HG03575 (cell line): Measurements from ENCODE around the gene SH3BP1.

Experiments
- ATAC-seq: cut with Tn5 transposase; IDR thresholded peaks from one replicate; pipeline ENCODE4 v1.9.1; 2021; ENCODE audit not compliant: unreplicated experiment, insufficient number of reproducible peaks, low FRiP score; ENCODE audit errors: extremely low read depth

Gene SH3BP1

GRCh38 chr22:37631448-37632173, 7.9 kb upstream of the SH3BP1 start:
- ATAC-seq: no peak

GRCh38 chr22:37632174-37633088, 7.0 kb upstream of the SH3BP1 start:
- ATAC-seq: no peak

- peak; percentile 25 for ATAC-seq
These were observed 6.3 kb upstream of the SH3BP1 start for GRCh38 chr22:37633089-37633624.

- ATAC-seq: peak; percentile 19
These were observed 5.6 kb upstream of the SH3BP1 start for GRCh38 chr22:37633625-37634416.

- no peak for ATAC-seq
These were observed 5.0 kb upstream of the SH3BP1 start for GRCh38 chr22:37634417-37634924.

GRCh38 chr22:37635157-37635556, 4.3 kb upstream of the SH3BP1 start:
- no peak for ATAC-seq

GRCh38 chr22:37636186-37636948, 3.1 kb upstream of the SH3BP1 start:
- ATAC-seq: no peak

- ATAC-seq: no peak
These were observed 2.6 kb upstream of the SH3BP1 start for GRCh38 chr22:37636949-37637273.

GRCh38 chr22:37638391-37639069, 939 bp upstream of the SH3BP1 start:
- ATAC-seq: no peak

- ATAC-seq: no peak
These were observed 512 bp downstream of the SH3BP1 start for GRCh38 chr22:37639771-37640590.

GRCh38 chr22:37640591-37641560, 1.4 kb downstream of the SH3BP1 start:
- ATAC-seq: no peak

GRCh38 chr22:37641561-37641949, 2.1 kb downstream of the SH3BP1 start:
- ATAC-seq: no peak

- ATAC-seq: no peak
These were observed 3.9 kb downstream of the SH3BP1 start for GRCh38 chr22:37643225-37643847.

GRCh38 chr22:37647317-37647716, 7.8 kb downstream of the SH3BP1 start:
- ATAC-seq: no peak

- no peak for ATAC-seq
These were observed 8.5 kb downstream of the SH3BP1 start for GRCh38 chr22:37647928-37648327.
